Keratinocyte (primary cell): ENCODE measurements around the gene GINM1. TPM values are rescaled to one million over a fixed set of nuclear protein-coding genes. Genes with fewer than 3 reads are reported as not detected.

Experiments
- DNase-seq: peaks from one replicate; pipeline ENCODE4 v3.0.0-alpha.2; 2011; ENCODE audit warnings: low read depth, missing footprints, low spot score
- FAIRE-seq: peaks from 2 replicates; lab custom pipeline; 2011; peaks lifted over from hg19 to GRCh38; lab: Jason Lieb, UNC
- H2AFZ ChIP-seq: 2 replicates; pipeline ENCODE4 v1.6.0; 2012; ENCODE audit warnings: low read length, control low read depth, inconsistent platforms; ENCODE audit not compliant: control insufficient read depth
- H3K27ac ChIP-seq: 2 replicates; pipeline ENCODE4 v1.5.1; 2011; ENCODE audit warnings: low read length; ENCODE audit not compliant: control insufficient read depth, insufficient read depth
- H3K27me3 ChIP-seq: 3 replicates; pipeline ENCODE4 v1.6.0; 2011; ENCODE audit warnings: low read length; ENCODE audit not compliant: control insufficient read depth, insufficient read depth; ENCODE audit errors: extremely low read depth
- H3K36me3 ChIP-seq, 2 experiments: 2 replicates in 1 of 2; 3 replicates in 1 of 2; pipeline ENCODE4 v1.5.1; 2011; ENCODE audit warnings: low read length in 2 of 2, mild to moderate bottlenecking in 1 of 2; ENCODE audit not compliant: control insufficient read depth in 2 of 2, insufficient read depth in 2 of 2; ENCODE audit errors: extremely low read depth in 1 of 2
- H3K4me1 ChIP-seq: 3 replicates; pipeline ENCODE4 v1.5.1; 2011; ENCODE audit warnings: low read length; ENCODE audit not compliant: control insufficient read depth, insufficient read depth; ENCODE audit errors: extremely low read depth
- H3K4me2 ChIP-seq: 3 replicates; pipeline ENCODE4 v1.6.0; 2011; ENCODE audit warnings: low read depth, low read length; ENCODE audit not compliant: control insufficient read depth, insufficient read depth; ENCODE audit errors: extremely low read depth
- H3K4me3 ChIP-seq, 3 experiments: fragments of 200-600 bp in 1 of 3; sonication (generic) in 1 of 3; 2 replicates in 2 of 3; 3 replicates in 1 of 3; pipeline ENCODE4 v1.5.1; 2011 to 2016; ENCODE audit warnings: low read length in 3 of 3, mild to moderate bottlenecking in 3 of 3, control low read depth in 2 of 3, inconsistent platforms in 1 of 3, low read depth in 1 of 3, mixed read lengths in 1 of 3, mixed run types in 1 of 3, moderate library complexity in 1 of 3; ENCODE audit not compliant: control insufficient read depth in 2 of 3, insufficient read depth in 2 of 3; ENCODE audit errors: extremely low read depth in 1 of 3
- H3K79me2 ChIP-seq: 2 replicates; pipeline ENCODE4 v1.6.0; 2012; ENCODE audit warnings: low read length; ENCODE audit not compliant: control insufficient read depth, insufficient read depth
- H3K9ac ChIP-seq: 3 replicates; pipeline ENCODE4 v1.6.0; 2011; ENCODE audit warnings: low read length; ENCODE audit not compliant: control insufficient read depth, insufficient read depth; ENCODE audit errors: extremely low read depth
- H3K9me1 ChIP-seq: 3 replicates; pipeline ENCODE4 v1.6.0; 2011; ENCODE audit warnings: low read length; ENCODE audit not compliant: control insufficient read depth, insufficient read depth; ENCODE audit errors: extremely low read depth
- H3K9me3 ChIP-seq: 2 replicates; pipeline ENCODE4 v1.5.1; 2012; ENCODE audit warnings: low read depth, low read length; ENCODE audit not compliant: control insufficient read depth
- H4K20me1 ChIP-seq: 3 replicates; pipeline ENCODE4 v1.6.0; 2011; ENCODE audit warnings: low read length; ENCODE audit not compliant: control insufficient read depth, insufficient read depth; ENCODE audit errors: extremely low read depth
- EZH2 ChIP-seq: IDR thresholded peaks from one replicate; pipeline ENCODE4 v1.6.1; 2012; ENCODE audit warnings: inconsistent platforms, mild to moderate bottlenecking, low read length, moderate library complexity
- dilution Hi-C: fragments of 300-500 bp; cut with MboI; formaldehyde crosslinking; loops from one replicate; pipeline ENCODE4 v1.7.0; 2020; ENCODE audit warnings: low sequenced_read_pairs; ENCODE audit not compliant: extremely low pct_ligation_motif_present
- polyA plus RNA-seq, 5 experiments: library from polyadenylated mRNA; depleted of rRNA in 3 of 5; stranded (reverse) in 3 of 5; stranded (forward) in 1 of 5; unstranded in 1 of 5; fragments of >200 nt; gene quantifications; 1 replicate in 1 of 5; 2 replicates in 3 of 5; 3 replicates in 1 of 5; pipeline versions ENCODE4 v1.2.1 to v1.2.3, GENCODE V29; 2011 to 2012; ENCODE audit warnings: missing spikeins in 2 of 5, low read depth in 1 of 5, low replicate concordance in 1 of 5
- TF ChIP-seq, protein P1 (sequence below), 3 experiments: IDR thresholded peaks in 1 of 3; conservative IDR thresholded peaks in 1 of 3; optimal IDR thresholded peaks in 1 of 3; 2 replicates in 2 of 3; 3 replicates in 1 of 3; pipeline versions ENCODE3 to v1.5.1; 2011; ENCODE audit warnings: low read length in 3 of 3, mild to moderate bottlenecking in 3 of 3, moderate library complexity in 2 of 3, control low read depth in 1 of 3, inconsistent platforms in 1 of 3; ENCODE audit not compliant: insufficient read depth in 2 of 3; ENCODE audit errors: extremely low read depth in 1 of 3

The GINM1 gene
- polyA plus RNA-seq, 1 donor (not counting 4 experiments of a cell fraction or from before 2014, with no cell fraction given): 29.7 TPM

DNA sequence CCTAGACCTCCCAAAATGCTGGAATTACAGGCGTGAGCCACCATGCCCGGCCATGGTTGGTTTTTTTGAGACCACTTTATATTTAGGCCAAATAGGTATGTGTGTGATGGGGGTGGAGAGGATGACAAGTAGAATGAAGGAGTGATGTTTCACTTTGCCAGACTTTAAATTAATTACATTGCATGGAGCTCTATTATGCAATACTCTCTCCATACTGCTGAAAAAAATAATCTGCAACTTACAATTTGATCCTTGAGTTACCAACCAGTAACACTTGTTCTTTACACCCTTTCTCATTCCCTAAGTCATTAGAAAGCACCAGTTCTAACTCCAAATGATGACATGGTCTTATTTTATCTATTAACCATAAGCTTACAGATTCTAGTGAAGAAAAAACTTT lies 26.8 kb downstream of the GINM1 start:
- H3K36me3 ChIP-seq: peaks cover 8 to 12% of the 10 kb centered on the region in 2 experiments
- no peak overlapping the region for H3K27ac ChIP-seq
- no peaks in the 10 kb centered on the region for H3K27me3 ChIP-seq
- H3K9me3 ChIP-seq: no peaks in the 10 kb centered on the region
- no peaks in the 10 kb centered on the region for H4K20me1 ChIP-seq
- no peaks in the 10 kb centered on the region for H3K4me1 ChIP-seq
- no peak for FAIRE-seq
- no peaks in the 10 kb centered on the region for H3K9me1 ChIP-seq
- no peak overlapping the region for H3K4me3 ChIP-seq
- no peak for TF ChIP-seq EZH2
- TF ChIP-seq, protein P1, sequence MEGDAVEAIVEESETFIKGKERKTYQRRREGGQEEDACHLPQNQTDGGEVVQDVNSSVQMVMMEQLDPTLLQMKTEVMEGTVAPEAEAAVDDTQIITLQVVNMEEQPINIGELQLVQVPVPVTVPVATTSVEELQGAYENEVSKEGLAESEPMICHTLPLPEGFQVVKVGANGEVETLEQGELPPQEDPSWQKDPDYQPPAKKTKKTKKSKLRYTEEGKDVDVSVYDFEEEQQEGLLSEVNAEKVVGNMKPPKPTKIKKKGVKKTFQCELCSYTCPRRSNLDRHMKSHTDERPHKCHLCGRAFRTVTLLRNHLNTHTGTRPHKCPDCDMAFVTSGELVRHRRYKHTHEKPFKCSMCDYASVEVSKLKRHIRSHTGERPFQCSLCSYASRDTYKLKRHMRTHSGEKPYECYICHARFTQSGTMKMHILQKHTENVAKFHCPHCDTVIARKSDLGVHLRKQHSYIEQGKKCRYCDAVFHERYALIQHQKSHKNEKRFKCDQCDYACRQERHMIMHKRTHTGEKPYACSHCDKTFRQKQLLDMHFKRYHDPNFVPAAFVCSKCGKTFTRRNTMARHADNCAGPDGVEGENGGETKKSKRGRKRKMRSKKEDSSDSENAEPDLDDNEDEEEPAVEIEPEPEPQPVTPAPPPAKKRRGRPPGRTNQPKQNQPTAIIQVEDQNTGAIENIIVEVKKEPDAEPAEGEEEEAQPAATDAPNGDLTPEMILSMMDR (optimal IDR thresholded peaks at IDR 0.05 in 1 of 3, IDR thresholded peaks at IDR 0.05 in 1 of 3, conservative IDR thresholded peaks at IDR 0.05 in 1 of 3; ENCODE audit: extremely low read depth in 1 of 3, insufficient read depth in 2 of 3, low read length in 3 of 3): no peak
- no peaks in the 10 kb centered on the region for H3K79me2 ChIP-seq
- H3K4me2 ChIP-seq: no peak overlapping the region
- H2AFZ ChIP-seq: no peak overlapping the region
- DNase-seq: no peak
- no peak overlapping the region for H3K9ac ChIP-seq
- dilution Hi-C loops: no loop called here

DNA sequence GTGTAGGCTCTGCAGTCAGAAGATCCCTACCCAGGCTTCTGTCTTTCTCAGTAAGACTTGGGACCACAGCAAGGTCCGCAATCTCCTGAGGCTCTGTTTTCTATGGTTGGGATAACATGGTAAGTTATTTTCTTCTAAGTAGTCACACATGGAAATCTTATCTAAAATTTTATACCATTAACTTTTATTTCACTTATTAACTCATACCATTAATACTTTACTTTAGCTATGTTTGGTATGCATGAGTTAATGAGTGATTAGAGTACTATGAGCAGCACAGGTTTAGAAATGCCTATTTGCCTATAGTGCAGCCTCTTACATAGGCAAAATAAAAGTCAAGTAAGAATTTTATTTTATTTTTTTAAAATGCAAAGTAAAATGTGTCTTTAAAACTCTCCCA lies 27.2 kb downstream of the GINM1 start:
- H3K9ac ChIP-seq: no peak overlapping the region
- H3K36me3 ChIP-seq: peaks cover 8 to 16% of the 10 kb centered on the region in 2 experiments
- FAIRE-seq (no peak), DNase-seq (no peak)
- H3K4me3 ChIP-seq: no peak overlapping the region
- H3K4me2 ChIP-seq: no peak overlapping the region
- dilution Hi-C loops: no loop called here
- no peak overlapping the region for H2AFZ ChIP-seq
- no peaks in the 10 kb centered on the region for H3K27me3 ChIP-seq
- TF ChIP-seq, protein P1 (optimal IDR thresholded peaks at IDR 0.05 in 1 of 3, IDR thresholded peaks at IDR 0.05 in 1 of 3, conservative IDR thresholded peaks at IDR 0.05 in 1 of 3; ENCODE audit: extremely low read depth in 1 of 3, insufficient read depth in 2 of 3, low read length in 3 of 3): no peak
- TF ChIP-seq EZH2: no peak
- H3K79me2 ChIP-seq: no peaks in the 10 kb centered on the region
- no peaks in the 10 kb centered on the region for H3K4me1 ChIP-seq
- H3K9me1 ChIP-seq: no peaks in the 10 kb centered on the region
- no peak overlapping the region for H3K27ac ChIP-seq
- H3K9me3 ChIP-seq: no peaks in the 10 kb centered on the region
- no peaks in the 10 kb centered on the region for H4K20me1 ChIP-seq
